ENCODE data around the gene SGTA.

- TF ChIP-seq CTCF (IDR thresholded peaks at IDR 0.05; ENCODE audit: control extremely low read depth in 1 of 3, insufficient read depth in 1 of 3, low read depth in 1 of 3, low read length in 3 of 3) (no peak), CHD2 (IDR thresholded peaks at IDR 0.05; ENCODE audit: low read length) (no peak), MAX (IDR thresholded peaks at IDR 0.05) (no peak), CEBPB (IDR thresholded peaks at IDR 0.05; ENCODE audit: low read depth, low read length) (no peak), TAF1 (IDR thresholded peaks at IDR 0.05; ENCODE audit: low read depth, low read length) (no peak), SRF (IDR thresholded peaks at IDR 0.05; ENCODE audit: low read depth, low read length) (no peak), KDM1A (IDR thresholded peaks at IDR 0.05; ENCODE audit: borderline replicate concordance, low read length) (no peak), JUN (IDR thresholded peaks at IDR 0.05; ENCODE audit: low read depth, low read length) (no peak), ATF3 (IDR thresholded peaks at IDR 0.05; ENCODE audit: insufficient read depth, low read depth, low read length) (no peak), EP300 (IDR thresholded peaks at IDR 0.05; ENCODE audit: borderline replicate concordance in 1 of 2, low read depth in 2 of 2, low read length in 2 of 2) (no peak), TEAD4 (IDR thresholded peaks at IDR 0.05; ENCODE audit: low read depth, low read length) (no peak), SIN3A (conservative IDR thresholded peaks at IDR 0.05 in 1 of 2, IDR thresholded peaks at IDR 0.05 in 1 of 2; ENCODE audit: low read depth in 1 of 2, low read length in 2 of 2) (no peak)
Observed at GRCh38 chr19:2787115-2787514, 4.0 kb upstream of the SGTA start.

Measured in H1 (cell line).